HepG2 (cell line): Measurements from ENCODE around the gene PPP1R8. TPM values are rescaled to one million over a fixed set of nuclear protein-coding genes. Genes with fewer than 3 reads are reported as not detected.

ENCODE experiments used
- ATF7-NPFF ChIP-seq: sonication (generic); formaldehyde crosslinking; IDR thresholded peaks from 2 replicates; pipeline ENCODE4 v1.8.1; 2023; ENCODE audit warnings: mild to moderate bottlenecking, low read depth, missing genetic modification reagents, moderate library complexity
- CC2D1A ChIP-seq: sonication (generic); formaldehyde crosslinking; IDR thresholded peaks from 2 replicates; pipeline ENCODE4 v1.8.1; 2023; ENCODE audit warnings: mild to moderate bottlenecking, missing genetic modification reagents
- CHD2 ChIP-seq: IDR thresholded peaks from 2 replicates; pipeline ENCODE4 v1.6.1; 2011; ENCODE audit warnings: low read depth, low read length, improper control_type of control experiment
- ETV5 ChIP-seq: IDR thresholded peaks from 2 replicates; pipeline ENCODE4 v1.6.1; 2018; ENCODE audit warnings: missing biosample characterization, missing genetic modification reagents, inconsistent platforms, borderline replicate concordance
- FOXJ3 ChIP-seq: sonication (generic); formaldehyde crosslinking; IDR thresholded peaks from 2 replicates; pipeline ENCODE4 v1.4.0; 2020; ENCODE audit warnings: missing genetic modification reagents, mild to moderate bottlenecking, borderline replicate concordance
- GTF2F1 ChIP-seq: fragments of 150-350 bp; IDR thresholded peaks from 2 replicates; pipeline ENCODE4 v1.6.1; 2014; ENCODE audit warnings: low read length
- HIVEP1 ChIP-seq: sonication (generic); formaldehyde crosslinking; IDR thresholded peaks from 2 replicates; pipeline ENCODE4 v1.4.0; 2020; ENCODE audit warnings: mild to moderate bottlenecking, missing genetic modification reagents
- ISL2 ChIP-seq: sonication (generic); formaldehyde crosslinking; IDR thresholded peaks from 2 replicates; pipeline ENCODE4 v1.5.0; 2020; ENCODE audit warnings: missing genetic modification reagents
- KDM6A ChIP-seq: IDR thresholded peaks from 2 replicates; pipeline ENCODE4 v1.6.1; 2016; ENCODE audit warnings: low read depth
- KLF11 ChIP-seq: IDR thresholded peaks from 2 replicates; pipeline ENCODE4 v1.6.1; 2016; ENCODE audit warnings: missing compliant biosample characterization
- KLF12 ChIP-seq: sonication (generic); formaldehyde crosslinking; IDR thresholded peaks from 2 replicates; pipeline ENCODE4 v1.4.0; 2020; ENCODE audit warnings: missing genetic modification reagents, borderline replicate concordance
- POLR2AphosphoS2 ChIP-seq: IDR thresholded peaks from 2 replicates; pipeline ENCODE4 v1.6.1; 2011; ENCODE audit warnings: low read depth, low read length, improper control_type of control experiment
- SMARCE1 ChIP-seq: fragments of 450-650 bp; IDR thresholded peaks from 2 replicates; pipeline ENCODE4 v1.6.1; 2017; ENCODE audit warnings: borderline replicate concordance
- SP1 ChIP-seq, 2 experiments: fragments of 450-650 bp in 1 of 2; sonication (generic) in 1 of 2; formaldehyde crosslinking in 1 of 2; IDR thresholded peaks; 2 replicates each; pipeline versions ENCODE4 v1.4.0 to v1.6.1; 2016 to 2020; ENCODE audit warnings: missing genetic modification reagents in 1 of 2
- SP4 ChIP-seq: sonication (generic); formaldehyde crosslinking; IDR thresholded peaks from 2 replicates; pipeline ENCODE4 v1.8.1; 2023; ENCODE audit warnings: mild to moderate bottlenecking, missing genetic modification reagents
- ZNF253 ChIP-seq: sonication (generic); formaldehyde crosslinking; IDR thresholded peaks from 2 replicates; pipeline ENCODE4 v1.8.0; 2022; ENCODE audit warnings: mild to moderate bottlenecking, missing genetic modification reagents, borderline replicate concordance
- ZNF546 ChIP-seq: sonication (generic); formaldehyde crosslinking; conservative IDR thresholded peaks from 2 replicates; pipeline ENCODE4 v1.8.1; 2023; ENCODE audit warnings: mild to moderate bottlenecking, missing genetic modification reagents
- ZNF562 ChIP-seq: sonication (generic); formaldehyde crosslinking; IDR thresholded peaks from 2 replicates; pipeline ENCODE4 v1.8.0; 2022; ENCODE audit warnings: missing genetic modification reagents, borderline replicate concordance
- ZNF598 ChIP-seq: sonication (generic); formaldehyde crosslinking; IDR thresholded peaks from 2 replicates; pipeline ENCODE4 v1.5.1; 2020; ENCODE audit warnings: mild to moderate bottlenecking, missing genetic modification reagents, borderline replicate concordance
- ZNF75D ChIP-seq: sonication (generic); formaldehyde crosslinking; IDR thresholded peaks from 2 replicates; pipeline ENCODE4 v1.8.1; 2023; ENCODE audit warnings: missing genetic modification reagents, mild to moderate bottlenecking, borderline replicate concordance
- ZNF773 ChIP-seq: sonication (generic); formaldehyde crosslinking; IDR thresholded peaks from 2 replicates; pipeline ENCODE4 v1.4.0; 2020; ENCODE audit warnings: missing genetic modification reagents, borderline replicate concordance
- ZNF777 ChIP-seq: sonication (generic); formaldehyde crosslinking; IDR thresholded peaks from 2 replicates; pipeline ENCODE4 v1.4.0; 2020; ENCODE audit warnings: missing genetic modification reagents
- ZSCAN29 ChIP-seq: sonication (generic); formaldehyde crosslinking; conservative IDR thresholded peaks from 2 replicates; pipeline ENCODE4 v1.4.0; 2020; ENCODE audit warnings: mild to moderate bottlenecking, missing genetic modification reagents
- polyA plus RNA-seq, 8 experiments: library from polyadenylated mRNA; depleted of rRNA in 3 of 8; stranded (reverse) in 7 of 8; unstranded in 1 of 8; fragments of >200 nt; fragmentation: Illumina TruSeq in 4 of 8; extraction: Trizol in 4 of 8; gene quantifications; 2 replicates each; pipeline versions ENCODE4 v1.2.1 to v1.2.3, GENCODE V29; 2011 to 2016; ENCODE audit warnings: low read depth in 4 of 8, missing spikeins in 1 of 8, mixed read lengths in 1 of 8; ENCODE audit not compliant: insufficient read depth in 1 of 8
- total RNA-seq, 5 experiments: library from RNA; depleted of rRNA; stranded (reverse); fragments of >200 nt; fragmentation: Illumina TruSeq; extraction: Trizol; gene quantifications; 2 replicates each; pipeline ENCODE4 v1.2.3, GENCODE V29; 2016; ENCODE audit warnings: low read depth in 1 of 5
- TF ChIP-seq, protein P1 (sequence below): sonication (generic); formaldehyde crosslinking; IDR thresholded peaks from 2 replicates; pipeline ENCODE4 v1.5.1; 2020; ENCODE audit warnings: missing genetic modification reagents, mild to moderate bottlenecking, borderline replicate concordance
- TF ChIP-seq, protein P2 (sequence below): IDR thresholded peaks from 2 replicates; pipeline ENCODE4 v1.6.1; 2016; ENCODE audit warnings: low read depth
- TF ChIP-seq, protein P3 (sequence below): sonication (generic); formaldehyde crosslinking; IDR thresholded peaks from 2 replicates; pipeline ENCODE4 v1.8.0; 2022; ENCODE audit warnings: missing genetic modification reagents, low read depth, mild to moderate bottlenecking, borderline replicate concordance
- TF ChIP-seq, protein P4 (sequence below): sonication (generic); formaldehyde crosslinking; IDR thresholded peaks from 2 replicates; pipeline ENCODE4 v1.4.0; 2020; ENCODE audit warnings: mild to moderate bottlenecking, missing genetic modification reagents

PPP1R8 gene
- total and polyA plus RNA-seq, 2 of the 13 experiments (the other 11 are each of a cell fraction or from before 2014, with no cell fraction given): 38.3 to 62.2 TPM

DNA sequence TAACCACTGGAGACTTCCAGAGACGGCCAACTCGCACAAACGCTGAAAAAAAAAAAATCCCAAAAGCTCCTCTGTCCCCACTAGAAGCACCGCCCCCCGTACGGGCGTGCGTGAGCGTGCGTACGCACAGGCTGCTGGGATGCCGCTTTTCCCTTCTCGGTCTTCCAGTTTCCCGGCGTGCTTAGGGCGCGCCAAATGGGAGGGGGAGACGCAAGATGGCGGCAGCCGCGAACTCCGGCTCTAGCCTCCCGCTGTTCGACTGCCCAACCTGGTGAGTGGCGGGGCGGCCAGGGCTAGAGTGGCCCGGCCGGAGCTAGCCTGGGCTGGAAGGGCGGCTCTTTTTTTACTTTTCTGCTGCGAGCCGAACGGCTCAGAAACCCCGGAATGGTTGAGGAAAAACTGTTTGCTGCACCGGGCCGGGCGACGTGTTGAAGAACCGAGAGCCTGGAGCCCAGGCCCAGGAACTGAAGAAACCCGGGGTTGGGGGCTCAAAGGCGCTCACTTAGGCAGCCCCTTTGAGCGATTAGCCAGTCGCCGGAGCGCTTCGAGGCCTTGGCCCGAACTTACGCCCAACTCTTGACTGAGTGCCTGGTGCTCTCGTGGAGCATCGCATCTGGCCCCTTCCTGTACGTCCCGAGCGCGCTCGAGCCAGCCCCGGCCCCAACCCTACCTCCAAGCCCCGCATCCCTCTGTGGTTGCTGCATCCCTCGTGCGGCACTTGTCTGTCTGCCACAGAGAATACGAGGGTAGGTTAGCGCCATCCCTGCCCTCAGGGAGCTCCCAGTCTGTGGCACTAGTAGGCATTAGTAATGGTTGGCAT lies at the start of gene PPP1R8 (continued):
- TF ChIP-seq ZNF773: no peak
- 0 out of 2 replicates have a peak, but pooled peaks have one; percentile 29 for TF ChIP-seq ZSCAN29 (CRISPR knock-in tag)
- TF ChIP-seq, protein P1, sequence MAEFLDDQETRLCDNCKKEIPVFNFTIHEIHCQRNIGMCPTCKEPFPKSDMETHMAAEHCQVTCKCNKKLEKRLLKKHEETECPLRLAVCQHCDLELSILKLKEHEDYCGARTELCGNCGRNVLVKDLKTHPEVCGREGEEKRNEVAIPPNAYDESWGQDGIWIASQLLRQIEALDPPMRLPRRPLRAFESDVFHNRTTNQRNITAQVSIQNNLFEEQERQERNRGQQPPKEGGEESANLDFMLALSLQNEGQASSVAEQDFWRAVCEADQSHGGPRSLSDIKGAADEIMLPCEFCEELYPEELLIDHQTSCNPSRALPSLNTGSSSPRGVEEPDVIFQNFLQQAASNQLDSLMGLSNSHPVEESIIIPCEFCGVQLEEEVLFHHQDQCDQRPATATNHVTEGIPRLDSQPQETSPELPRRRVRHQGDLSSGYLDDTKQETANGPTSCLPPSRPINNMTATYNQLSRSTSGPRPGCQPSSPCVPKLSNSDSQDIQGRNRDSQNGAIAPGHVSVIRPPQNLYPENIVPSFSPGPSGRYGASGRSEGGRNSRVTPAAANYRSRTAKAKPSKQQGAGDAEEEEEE (CRISPR knock-in tag): no peak
- TF ChIP-seq ZNF546 (CRISPR knock-in tag): 0 out of 2 replicates have a peak, but pooled peaks have one; percentile 65
- peak; percentile 72; the same call in 1 of the 2 replicates for TF ChIP-seq KLF11 (CRISPR knock-in tag)
- TF ChIP-seq ETV5 (CRISPR knock-in tag): no peak
- TF ChIP-seq, protein P2, sequence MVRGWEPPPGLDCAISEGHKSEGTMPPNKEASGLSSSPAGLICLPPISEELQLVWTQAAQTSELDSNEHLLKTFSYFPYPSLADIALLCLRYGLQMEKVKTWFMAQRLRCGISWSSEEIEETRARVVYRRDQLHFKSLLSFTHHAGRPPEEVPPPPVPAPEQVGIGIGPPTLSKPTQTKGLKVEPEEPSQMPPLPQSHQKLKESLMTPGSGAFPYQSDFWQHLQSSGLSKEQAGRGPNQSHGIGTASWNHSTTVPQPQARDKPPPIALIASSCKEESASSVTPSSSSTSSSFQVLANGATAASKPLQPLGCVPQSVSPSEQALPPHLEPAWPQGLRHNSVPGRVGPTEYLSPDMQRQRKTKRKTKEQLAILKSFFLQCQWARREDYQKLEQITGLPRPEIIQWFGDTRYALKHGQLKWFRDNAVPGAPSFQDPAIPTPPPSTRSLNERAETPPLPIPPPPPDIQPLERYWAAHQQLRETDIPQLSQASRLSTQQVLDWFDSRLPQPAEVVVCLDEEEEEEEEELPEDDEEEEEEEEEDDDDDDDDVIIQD (CRISPR knock-in tag): peak; percentile 71; the same call in 1 of the 2 replicates
- no peak for TF ChIP-seq ZNF253 (CRISPR knock-in tag)
- no peak for TF ChIP-seq KDM6A
- no peak for TF ChIP-seq ZNF562 (CRISPR knock-in tag)
- peak; percentile 71; the same call in 1 of the 2 replicates for TF ChIP-seq SP4 (CRISPR knock-in tag)
- TF ChIP-seq, protein P3, sequence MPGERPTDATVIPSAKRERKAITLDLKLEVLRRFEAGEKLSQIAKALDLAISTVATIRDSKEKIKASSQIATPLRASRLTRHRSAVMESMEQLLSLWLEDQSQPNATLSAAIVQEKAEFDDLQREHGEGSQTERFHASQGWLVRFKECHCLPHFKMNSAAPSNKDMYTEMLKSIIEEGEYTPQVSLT (CRISPR knock-in tag): no peak
- 0 out of 2 replicates have a peak, but pooled peaks have one; percentile 21 for TF ChIP-seq HIVEP1 (CRISPR knock-in tag)
- no peak for TF ChIP-seq SMARCE1
- TF ChIP-seq SP1 (IDR thresholded peaks at IDR 0.05): no peak
- TF ChIP-seq SP1 (CRISPR knock-in tag; IDR thresholded peaks at IDR 0.05): peak; percentile 47; the same call in 1 of the 2 replicates
- TF ChIP-seq ATF7-NPFF: peak; percentile 87
- 0 out of 2 replicates have a peak, but pooled peaks have one; percentile 30 for TF ChIP-seq GTF2F1
- TF ChIP-seq CC2D1A: 0 out of 2 replicates have a peak, but pooled peaks have one; percentile 53
- no peak for TF ChIP-seq CHD2
- peak; percentile 33 for TF ChIP-seq ZNF777 (CRISPR knock-in tag)
- TF ChIP-seq FOXJ3 (CRISPR knock-in tag): no peak; the same call in 1 of the 2 replicates
- peak; percentile 53; the same call in 1 of the 2 replicates for TF ChIP-seq KLF12 (CRISPR knock-in tag)
- peak; percentile 51 for TF ChIP-seq ISL2 (CRISPR knock-in tag)
- peak; percentile 35; the same call in 1 of the 2 replicates for TF ChIP-seq ZNF598 (CRISPR knock-in tag)
- TF ChIP-seq POLR2AphosphoS2: no peak
- TF ChIP-seq, protein P4, sequence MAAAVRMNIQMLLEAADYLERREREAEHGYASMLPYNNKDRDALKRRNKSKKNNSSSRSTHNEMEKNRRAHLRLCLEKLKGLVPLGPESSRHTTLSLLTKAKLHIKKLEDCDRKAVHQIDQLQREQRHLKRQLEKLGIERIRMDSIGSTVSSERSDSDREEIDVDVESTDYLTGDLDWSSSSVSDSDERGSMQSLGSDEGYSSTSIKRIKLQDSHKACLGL: no peak
- no peak for TF ChIP-seq ZNF75D (CRISPR knock-in tag)
